Neutrophil (primary cell): ENCODE measurements around the gene RND1.

Experiments used
- H3K27ac ChIP-seq: fragments of 200-600 bp; sonication (generic); 2 replicates; pipeline ENCODE4 v1.5.1; 2016; ENCODE audit warnings: mild to moderate bottlenecking, moderate library complexity
- H3K27me3 ChIP-seq: fragments of 200-600 bp; sonication (generic); 2 replicates; pipeline ENCODE4 v1.6.0; 2016; ENCODE audit warnings: mild to moderate bottlenecking
- H3K36me3 ChIP-seq: fragments of 200-600 bp; sonication (generic); 2 replicates; pipeline ENCODE4 v1.5.1; 2017
- H3K4me1 ChIP-seq, 2 experiments: fragments of 200-600 bp in 1 of 2; sonication (generic) in 1 of 2; 1 replicate in 1 of 2; 2 replicates in 1 of 2; pipeline versions ENCODE4 v1.5.1 to v1.6.1; 2013 to 2016; ENCODE audit warnings: low read depth in 1 of 2, low read length in 1 of 2, mild to moderate bottlenecking in 1 of 2, moderate library complexity in 1 of 2; ENCODE audit not compliant: control insufficient read depth in 1 of 2, insufficient read depth in 1 of 2
- H3K4me3 ChIP-seq, 2 experiments: fragments of 200-600 bp in 1 of 2; sonication (generic) in 1 of 2; 1 replicate in 1 of 2; 2 replicates in 1 of 2; pipeline ENCODE4 v1.5.1; 2013 to 2016; ENCODE audit warnings: low read depth in 1 of 2, low read length in 1 of 2, mild to moderate bottlenecking in 1 of 2, moderate library complexity in 1 of 2
- H3K9me3 ChIP-seq: fragments of 200-600 bp; sonication (generic); 2 replicates; pipeline ENCODE4 v1.5.1; 2016
- TF ChIP-seq, protein P1 (sequence below): fragments of 200-600 bp; sonication (generic); IDR thresholded peaks from 2 replicates; pipeline ENCODE4 v1.5.1; 2016; ENCODE audit warnings: antibody characterized with exemption

The RND1 gene

DNA sequence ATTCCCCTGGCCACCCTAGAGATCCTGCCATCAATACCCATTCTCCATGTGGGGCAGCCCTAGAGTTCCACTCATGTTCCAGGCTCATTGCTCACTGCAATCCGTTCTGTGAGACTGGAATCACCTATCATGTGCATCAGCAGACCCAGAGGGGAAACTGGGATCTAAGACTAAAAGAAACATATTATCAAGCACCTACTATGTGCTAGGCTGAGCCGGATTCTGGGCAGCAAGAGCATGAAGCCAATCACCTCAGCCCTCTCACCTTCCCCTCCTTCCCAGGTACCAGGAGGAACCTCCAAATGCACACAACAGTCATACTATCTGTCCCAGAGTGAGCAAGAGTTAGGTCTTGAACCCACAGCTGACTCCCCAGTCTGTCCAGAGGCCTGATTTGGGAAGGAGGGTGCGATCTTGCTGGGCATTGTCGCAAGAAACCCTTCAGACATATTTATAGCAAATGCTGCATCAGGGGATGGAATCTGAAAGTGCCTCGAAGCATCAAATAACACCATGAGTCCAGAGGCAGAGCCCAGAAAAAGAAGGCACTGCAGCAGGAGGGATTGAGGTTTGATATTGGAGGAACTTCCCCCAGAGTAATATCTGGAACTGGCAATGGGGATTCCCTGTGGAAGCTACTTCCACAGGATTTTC, 54.1 kb downstream of the RND1 start:
- Histone ChIP-seq H3K4me3 (no peak overlapping the region), H3K27me3 (peaks cover 34% of the 10 kb centered on the region), H3K36me3 (no peaks in the 10 kb centered on the region), H3K4me1 (peaks cover 18 to 27% of the 10 kb centered on the region in 2 experiments), H3K27ac (no peak overlapping the region), H3K9me3 (no peaks in the 10 kb centered on the region)
- TF ChIP-seq, protein P1, sequence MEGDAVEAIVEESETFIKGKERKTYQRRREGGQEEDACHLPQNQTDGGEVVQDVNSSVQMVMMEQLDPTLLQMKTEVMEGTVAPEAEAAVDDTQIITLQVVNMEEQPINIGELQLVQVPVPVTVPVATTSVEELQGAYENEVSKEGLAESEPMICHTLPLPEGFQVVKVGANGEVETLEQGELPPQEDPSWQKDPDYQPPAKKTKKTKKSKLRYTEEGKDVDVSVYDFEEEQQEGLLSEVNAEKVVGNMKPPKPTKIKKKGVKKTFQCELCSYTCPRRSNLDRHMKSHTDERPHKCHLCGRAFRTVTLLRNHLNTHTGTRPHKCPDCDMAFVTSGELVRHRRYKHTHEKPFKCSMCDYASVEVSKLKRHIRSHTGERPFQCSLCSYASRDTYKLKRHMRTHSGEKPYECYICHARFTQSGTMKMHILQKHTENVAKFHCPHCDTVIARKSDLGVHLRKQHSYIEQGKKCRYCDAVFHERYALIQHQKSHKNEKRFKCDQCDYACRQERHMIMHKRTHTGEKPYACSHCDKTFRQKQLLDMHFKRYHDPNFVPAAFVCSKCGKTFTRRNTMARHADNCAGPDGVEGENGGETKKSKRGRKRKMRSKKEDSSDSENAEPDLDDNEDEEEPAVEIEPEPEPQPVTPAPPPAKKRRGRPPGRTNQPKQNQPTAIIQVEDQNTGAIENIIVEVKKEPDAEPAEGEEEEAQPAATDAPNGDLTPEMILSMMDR, result no peak

- H3K27ac ChIP-seq, result no peak overlapping the region
- TF ChIP-seq, protein P1, result no peak
- no peak overlapping the region for H3K4me3 ChIP-seq
- H3K9me3 ChIP-seq, result no peaks in the 10 kb centered on the region
- H3K27me3 ChIP-seq, result peaks cover 28% of the 10 kb centered on the region
- peaks cover 16 to 23% of the 10 kb centered on the region in 2 experiments for H3K4me1 ChIP-seq
- H3K36me3 ChIP-seq, result no peaks in the 10 kb centered on the region
Measured at GRCh38 chr12:48810903-48811431, 54.7 kb downstream of the RND1 start.

- TF ChIP-seq, protein P1, result no peak
- Histone ChIP-seq H3K9me3 (no peaks in the 10 kb centered on the region), H3K27me3 (peaks cover 6% of the 10 kb centered on the region), H3K27ac (no peak overlapping the region), H3K4me3 (no peak overlapping the region), H3K4me1 (peaks cover 3 to 15% of the 10 kb centered on the region in 2 experiments), H3K36me3 (no peaks in the 10 kb centered on the region)
Measured at GRCh38 chr12:48807981-48808380, 57.7 kb downstream of the RND1 start.
